Loucy (cell line): ENCODE measurements around the gene ELOVL7.

Experiments
- CTCF ChIP-seq: fragments of 200-600 bp; sonication (generic); conservative IDR thresholded peaks from 2 replicates; pipeline ENCODE4 v1.5.1; 2014; ENCODE audit warnings: mild to moderate bottlenecking, antibody characterized with exemption, low read length
- EZH2phosphoT487 ChIP-seq: fragments of 200-600 bp; IDR thresholded peaks from 2 replicates; pipeline ENCODE4 v1.6.1; 2018; ENCODE audit warnings: antibody characterized with exemption, mild to moderate bottlenecking, moderate library complexity, borderline replicate concordance

DNA sequence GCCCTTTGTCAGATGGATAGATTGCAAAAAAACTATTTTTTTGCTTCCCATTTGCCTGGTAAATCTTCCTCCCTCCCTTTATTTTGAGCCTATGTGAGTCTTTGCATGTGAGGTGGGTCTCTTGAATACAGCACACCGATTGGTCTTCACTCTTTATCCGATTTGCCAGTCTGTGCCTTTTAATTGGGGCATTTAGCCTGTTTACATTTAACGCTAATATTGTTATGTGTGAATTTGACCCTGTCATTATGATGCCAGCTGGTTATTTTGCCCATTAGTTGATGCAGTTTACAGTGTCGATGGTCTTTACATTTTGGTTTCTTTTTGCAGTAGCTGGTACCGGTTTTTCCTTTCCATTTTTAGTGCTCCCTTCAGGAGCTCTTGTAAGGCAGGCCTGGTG lies 131.1 kb downstream of the ELOVL7 start:
- no peak for TF ChIP-seq CTCF
- no peak for TF ChIP-seq EZH2phosphoT487
